Stimulated activated CD4-positive, alpha-beta T cell treated with anti-CD3 and anti-CD28 coated beads, Interleukin-1b, Interleukin-23, amount 100 ng/mL, for 48 hours (primary cell): ENCODE measurements around the gene AATK.

ENCODE experiments used
- DNase-seq: peaks from one replicate; pipeline ENCODE4 v3.0.0-alpha.2; 2020

AATK gene

GRCh38 chr17:81111066-81111465, 55.0 kb downstream of the AATK start:
- no peak for DNase-seq

- no peak for DNase-seq
Observed at GRCh38 chr17:81110488-81111040, 55.5 kb downstream of the AATK start.

GRCh38 chr17:81109957-81110356, 56.1 kb downstream of the AATK start:
- DNase-seq = no peak

GRCh38 chr17:81108220-81108619, 57.8 kb downstream of the AATK start:
- DNase-seq = no peak

GRCh38 chr17:81106716-81107115, 59.3 kb downstream of the AATK start:
- no peak for DNase-seq

GRCh38 chr17:81103379-81103778, 62.6 kb downstream of the AATK start:
- DNase-seq = no peak

GRCh38 chr17:81102869-81103268, 63.2 kb downstream of the AATK start:
- DNase-seq = no peak

GRCh38 chr17:81102352-81102751, 63.7 kb downstream of the AATK start:
- DNase-seq = no peak

- peak; percentile 89 for DNase-seq
Observed at GRCh38 chr17:81101614-81102306, 64.3 kb downstream of the AATK start.

- no peak for DNase-seq
Observed at GRCh38 chr17:81100668-81101067, 65.4 kb downstream of the AATK start.

- DNase-seq = no peak
Observed at GRCh38 chr17:81099888-81100287, 66.1 kb downstream of the AATK start.

GRCh38 chr17:81097943-81098308, 68.1 kb downstream of the AATK start:
- DNase-seq = no peak

- DNase-seq = peak; percentile 34
Observed at GRCh38 chr17:81097134-81097942, 68.7 kb downstream of the AATK start.

GRCh38 chr17:81096741-81097133, 69.3 kb downstream of the AATK start:
- DNase-seq = no peak

- DNase-seq = peak; percentile 15
Observed at GRCh38 chr17:81095383-81095762, 70.6 kb downstream of the AATK start.

- DNase-seq = peak; percentile 87
Observed at GRCh38 chr17:81094509-81095382, 71.3 kb downstream of the AATK start.

- no peak for DNase-seq
Observed at GRCh38 chr17:81093619-81094508, 72.2 kb downstream of the AATK start.

- no peak for DNase-seq
Observed at GRCh38 chr17:81092518-81093095, 73.4 kb downstream of the AATK start.

GRCh38 chr17:81091774-81092517, 74.1 kb downstream of the AATK start:
- no peak for DNase-seq

- DNase-seq = no peak
Observed at GRCh38 chr17:81091154-81091553, 74.9 kb downstream of the AATK start.
